ENCODE results near the gene RBCK1.
"Not testable (repeated sequence)": the region's sequence is repeated elsewhere in the genome, so short reads cannot be mapped to it uniquely, and the experiment has no call there.

The RBCK1 gene

GRCh38 chr20:376750-377149, 31.3 kb upstream of the RBCK1 start:
- DNase-seq = no peak

- not testable (repeated sequence) for DNase-seq
Observed at GRCh38 chr20:377578-377977, 30.5 kb upstream of the RBCK1 start.

GRCh38 chr20:378961-379336, 29.1 kb upstream of the RBCK1 start:
- DNase-seq = no peak

GRCh38 chr20:380763-381580, 27.1 kb upstream of the RBCK1 start:
- no peak for DNase-seq

GRCh38 chr20:381581-382290, 26.4 kb upstream of the RBCK1 start:
- DNase-seq = peak; percentile 38

GRCh38 chr20:382291-383115, 25.6 kb upstream of the RBCK1 start:
- DNase-seq = no peak

GRCh38 chr20:383889-384288, 24.2 kb upstream of the RBCK1 start:
- DNase-seq = no peak

GRCh38 chr20:384723-385122, 23.4 kb upstream of the RBCK1 start:
- no peak for DNase-seq

- DNase-seq = no peak
Observed at GRCh38 chr20:385448-385847, 22.7 kb upstream of the RBCK1 start.

GRCh38 chr20:386634-387033, 21.5 kb upstream of the RBCK1 start:
- DNase-seq = not testable (repeated sequence)

GRCh38 chr20:387520-387919, 20.6 kb upstream of the RBCK1 start:
- no peak for DNase-seq

GRCh38 chr20:388034-388994, 19.8 kb upstream of the RBCK1 start:
- DNase-seq = no peak

- no peak for DNase-seq
Observed at GRCh38 chr20:389220-389619, 18.9 kb upstream of the RBCK1 start.

- no peak for DNase-seq
Observed at GRCh38 chr20:391041-391711, 16.9 kb upstream of the RBCK1 start.

GRCh38 chr20:393296-393695, 14.8 kb upstream of the RBCK1 start:
- DNase-seq = not testable (repeated sequence)

- no peak for DNase-seq
Observed at GRCh38 chr20:396252-396618, 11.9 kb upstream of the RBCK1 start.

- DNase-seq = no peak
Observed at GRCh38 chr20:396619-397431, 11.3 kb upstream of the RBCK1 start.

- no peak for DNase-seq
Observed at GRCh38 chr20:397432-398237, 10.5 kb upstream of the RBCK1 start.

- DNase-seq = no peak
Observed at GRCh38 chr20:399182-399707, 8.9 kb upstream of the RBCK1 start.

- no peak for DNase-seq
Observed at GRCh38 chr20:400128-400453, 8.0 kb upstream of the RBCK1 start.

Data from DMS 273 treated with DMSO at 0.1 percent for 48 hours (cell line).